Dermis microvascular lymphatic vessel endothelial cell (primary cell): Measurements from ENCODE around the gene SAMD11. TPM values are rescaled to one million over a fixed set of nuclear protein-coding genes. Genes with fewer than 3 reads are reported as not detected.
A peak's percentile ranks its signal among the peaks of the same experiment; 100 is the strongest.

Experiments
- DNase-seq, 2 donors: peaks; one replicate each; pipeline versions ENCODE4 v3.0.0 to v3.0.0-alpha.2; 2010; ENCODE audit warnings: low read depth in 2 of 2
- total RNA-seq: library from RNA; depleted of rRNA; stranded (reverse); fragments of >200 nt; gene quantifications from 2 replicates; pipeline ENCODE4 v1.2.1, GENCODE V29; 2014

SAMD11 gene
- total RNA-seq, 1 donor from 2014 or later = under 0.01 TPM

GRCh38 chr1:962381-963300 lies 38.9 kb downstream of the SAMD11 start:
- DNase-seq = no peak

- no peak for DNase-seq
Observed at GRCh38 chr1:963301-963651, 39.6 kb downstream of the SAMD11 start.

- no peak for DNase-seq
Observed at GRCh38 chr1:963746-964525, 40.2 kb downstream of the SAMD11 start.

GRCh38 chr1:964691-965525 lies 41.2 kb downstream of the SAMD11 start:
- no peak for DNase-seq

- no peak for DNase-seq
Observed at GRCh38 chr1:965526-966134, 41.9 kb downstream of the SAMD11 start.

- peak in 1 of 2 donors; percentile 47 for DNase-seq
Observed at GRCh38 chr1:966135-966703, 42.5 kb downstream of the SAMD11 start, which contains the start of gene PLEKHN1. Gene PLEKHN1 (plus strand): TSS chr1:966482. CDS start chr1:966532, 50 bp downstream.

- DNase-seq = peak in 1 of 2 donors; percentile 57
Observed at GRCh38 chr1:966704-967300, 43.1 kb downstream of the SAMD11 start.

GRCh38 chr1:967466-968343 lies 44.0 kb downstream of the SAMD11 start:
- DNase-seq = no peak

GRCh38 chr1:969260-969855 lies 45.6 kb downstream of the SAMD11 start:
- DNase-seq = no peak

- DNase-seq = no peak
Observed at GRCh38 chr1:970242-970972, 46.7 kb downstream of the SAMD11 start.

- DNase-seq = no peak
Observed at GRCh38 chr1:970973-971730, 47.4 kb downstream of the SAMD11 start.

GRCh38 chr1:971751-972506 lies 48.2 kb downstream of the SAMD11 start:
- no peak for DNase-seq

GRCh38 chr1:972726-973458 lies 49.2 kb downstream of the SAMD11 start:
- DNase-seq = no peak

- no peak for DNase-seq
Observed at GRCh38 chr1:973459-974292, 50.0 kb downstream of the SAMD11 start.

GRCh38 chr1:974293-974640 lies 50.5 kb downstream of the SAMD11 start:
- DNase-seq = no peak
